Activated naive CD4-positive, alpha-beta T cell treated with anti-CD3 and anti-CD28 coated beads, Interleukin-2, amount 50 U/mL, for 24 hours (primary cell): ENCODE data around the gene FLAD1.

Experiments
- H3K27ac Mint-ChIP-seq: one replicate; pipeline ENCODE4 v1.8.0; 2021; ENCODE audit warnings: mild to moderate bottlenecking, mixed read lengths
- H3K27me3 Mint-ChIP-seq: one replicate; pipeline ENCODE4 v1.8.0; 2021; ENCODE audit warnings: mixed read lengths
- H3K36me3 Mint-ChIP-seq: one replicate; pipeline ENCODE4 v1.8.0; 2021; ENCODE audit warnings: mixed read lengths
- H3K4me1 Mint-ChIP-seq: one replicate; pipeline ENCODE4 v1.8.0; 2021; ENCODE audit warnings: mixed read lengths
- H3K4me3 Mint-ChIP-seq: one replicate; pipeline ENCODE4 v1.8.0; 2021; ENCODE audit warnings: mild to moderate bottlenecking, mixed read lengths
- H3K9me3 Mint-ChIP-seq: one replicate; pipeline ENCODE4 v1.8.0; 2021; ENCODE audit warnings: mixed read lengths

Gene FLAD1

DNA sequence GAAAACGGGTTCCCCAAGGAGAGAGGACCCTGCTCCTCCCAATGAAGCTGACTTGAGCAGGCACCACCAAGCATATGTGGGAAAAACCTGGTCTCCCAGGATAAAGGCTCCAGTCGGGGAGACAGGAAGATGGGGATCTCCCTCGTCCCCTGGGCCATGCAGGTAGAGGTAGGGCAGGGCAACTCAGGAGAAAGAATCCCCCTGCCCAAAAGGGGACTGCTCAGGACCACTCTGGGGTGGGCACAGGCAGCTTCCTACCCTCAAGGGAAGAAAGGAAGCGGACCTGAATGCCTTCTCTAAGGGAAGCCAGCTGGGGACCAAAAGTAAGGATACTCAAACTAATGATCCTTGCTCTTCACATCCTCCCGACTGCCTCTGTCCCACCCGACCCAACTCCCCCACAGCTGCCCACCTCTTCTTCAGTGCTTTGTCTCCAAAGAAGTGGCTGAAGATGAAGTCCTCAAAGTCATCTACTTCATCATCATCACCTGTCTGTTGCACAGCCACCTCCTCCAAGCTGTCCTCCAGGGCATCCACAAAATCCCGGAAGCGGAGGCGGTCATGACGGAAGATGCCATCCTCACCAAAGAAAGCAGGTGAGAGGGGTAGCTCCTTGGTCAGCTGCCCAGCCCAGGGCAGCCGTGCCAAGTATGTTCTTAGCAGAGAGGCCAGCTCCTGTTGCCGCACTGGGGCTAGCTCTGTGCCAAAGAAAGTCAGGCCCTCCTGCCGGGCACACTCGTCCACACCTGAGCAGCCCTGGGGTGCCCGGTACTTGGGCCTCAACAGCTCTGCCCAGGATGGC, 37.8 kb upstream of the FLAD1 start:
- H3K4me1 Mint-ChIP-seq, result peaks cover 43% of the 10 kb centered on the region
- no peak overlapping the region for H3K4me3 Mint-ChIP-seq
- H3K9me3 Mint-ChIP-seq, result no peaks in the 10 kb centered on the region
- peaks cover 7% of the 10 kb centered on the region for H3K36me3 Mint-ChIP-seq
- H3K27me3 Mint-ChIP-seq, result no peaks in the 10 kb centered on the region
- H3K27ac Mint-ChIP-seq, result no peak overlapping the region

DNA sequence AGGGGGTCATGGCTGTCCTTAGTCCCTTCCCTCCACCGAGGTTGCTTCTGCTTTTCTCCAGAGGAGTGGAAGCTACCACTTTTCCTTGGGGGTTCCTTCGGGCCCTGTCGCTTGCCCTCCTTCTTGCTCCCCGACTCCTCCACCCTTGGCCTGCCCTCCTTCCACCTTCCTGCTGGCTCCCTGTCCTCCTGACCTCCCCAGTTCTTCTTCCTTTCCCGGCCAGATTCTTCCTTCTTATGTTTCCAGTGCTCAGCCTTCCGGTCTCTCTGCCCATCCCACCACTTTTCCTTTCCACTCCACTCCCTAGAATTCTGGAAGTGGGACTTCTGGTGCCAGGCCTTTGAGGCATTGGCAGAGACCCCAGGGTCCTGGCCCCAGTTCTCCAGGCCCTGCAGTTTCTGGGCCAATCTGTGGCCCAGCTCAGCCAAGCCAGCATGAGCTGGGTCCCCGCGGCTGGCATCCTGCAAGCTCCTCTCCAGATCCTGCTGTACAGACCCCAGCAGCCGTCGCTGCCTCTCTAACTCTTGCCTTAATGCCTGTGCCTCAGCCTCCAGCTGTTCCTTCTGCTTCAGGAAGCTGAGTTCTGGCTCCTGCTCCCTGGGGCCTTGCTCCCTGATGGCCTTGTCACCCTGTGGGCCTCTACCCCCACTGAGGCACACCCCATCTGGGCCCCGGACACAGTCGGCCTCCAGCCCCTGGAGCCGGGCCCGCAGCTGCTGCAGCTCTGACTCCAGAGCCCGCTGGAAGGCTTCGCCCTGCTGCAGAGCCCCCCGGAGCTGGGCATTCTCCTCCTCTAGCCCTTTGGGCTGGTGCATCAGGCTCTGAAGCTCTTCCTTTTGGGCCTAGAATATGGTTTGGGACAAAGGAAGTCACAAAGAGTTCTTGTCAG, 36.9 kb upstream of the FLAD1 start:
- H3K36me3 Mint-ChIP-seq, result peaks cover 11% of the 10 kb centered on the region
- H3K4me1 Mint-ChIP-seq, result peaks cover 43% of the 10 kb centered on the region
- H3K4me3 Mint-ChIP-seq, result no peak overlapping the region
- no peaks in the 10 kb centered on the region for H3K9me3 Mint-ChIP-seq
- H3K27ac Mint-ChIP-seq, result peak overlapping the region; percentile 53
- no peaks in the 10 kb centered on the region for H3K27me3 Mint-ChIP-seq

DNA sequence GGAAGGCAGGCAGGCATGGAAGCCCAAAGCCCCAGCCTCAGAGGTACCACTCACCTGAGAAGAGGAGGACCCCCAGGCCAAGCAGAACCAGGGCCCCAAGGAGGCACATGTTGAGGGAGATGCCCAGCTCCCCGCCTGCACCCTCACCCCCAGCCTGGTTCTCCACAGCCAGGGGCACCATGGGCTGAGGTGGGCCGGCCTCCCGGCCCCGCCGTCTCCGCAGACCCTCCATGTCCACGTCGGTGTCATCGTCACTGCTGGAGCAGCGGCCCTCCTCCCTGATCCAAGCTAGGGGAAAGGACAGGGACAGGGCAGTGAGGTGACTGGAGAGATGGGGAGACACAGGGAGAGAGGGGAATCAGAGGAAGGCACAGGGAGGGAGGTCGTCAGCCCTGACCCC, 35.1 kb upstream of the FLAD1 start:
- peaks cover 50% of the 10 kb centered on the region for H3K4me1 Mint-ChIP-seq
- H3K9me3 Mint-ChIP-seq, result no peaks in the 10 kb centered on the region
- peaks cover 11% of the 10 kb centered on the region for H3K36me3 Mint-ChIP-seq
- no peaks in the 10 kb centered on the region for H3K27me3 Mint-ChIP-seq
- no peak overlapping the region for H3K27ac Mint-ChIP-seq
- H3K4me3 Mint-ChIP-seq, result no peak overlapping the region

DNA sequence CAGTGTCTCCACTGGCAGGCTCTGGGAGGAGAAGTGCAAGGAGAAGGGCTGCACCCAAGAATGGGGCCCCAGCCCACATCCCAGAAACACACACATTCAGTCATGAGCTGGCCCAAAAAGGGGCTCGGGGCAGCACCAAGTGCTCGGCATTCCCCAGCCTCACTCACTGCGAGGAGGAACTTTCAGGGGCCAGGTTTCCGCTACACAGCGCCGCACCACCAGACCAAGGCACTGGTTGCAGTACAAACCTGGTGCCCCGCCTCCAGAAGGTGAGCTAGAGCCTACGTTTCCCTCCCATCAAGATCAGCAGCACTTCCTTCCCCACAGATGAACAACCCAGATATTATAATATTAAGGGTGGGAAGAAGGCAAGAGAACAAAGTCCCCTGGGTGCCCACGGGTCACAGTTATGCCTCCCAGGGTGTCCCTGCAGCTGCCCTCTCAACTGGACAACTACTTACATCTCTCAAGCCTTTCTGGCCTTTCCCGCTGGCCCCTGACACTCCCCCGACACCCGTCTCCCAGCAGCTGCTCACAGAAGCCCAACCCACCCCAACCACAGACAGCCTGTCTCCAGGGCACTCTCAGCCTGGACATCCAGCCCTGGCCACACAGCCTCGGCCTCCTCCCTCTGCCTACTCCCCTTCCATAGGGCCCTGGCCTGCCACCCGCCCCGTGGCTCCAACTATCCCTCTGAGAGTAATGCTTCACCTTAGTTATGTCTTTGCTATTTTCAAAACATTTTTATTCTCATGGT, 31.1 kb upstream of the FLAD1 start:
- H3K36me3 Mint-ChIP-seq, result peaks cover 7% of the 10 kb centered on the region
- H3K27me3 Mint-ChIP-seq, result no peaks in the 10 kb centered on the region
- peak overlapping the region; percentile 96 for H3K27ac Mint-ChIP-seq
- no peaks in the 10 kb centered on the region for H3K9me3 Mint-ChIP-seq
- peak overlapping the region; percentile 73 for H3K4me3 Mint-ChIP-seq
- H3K4me1 Mint-ChIP-seq, result peaks cover 78% of the 10 kb centered on the region

DNA sequence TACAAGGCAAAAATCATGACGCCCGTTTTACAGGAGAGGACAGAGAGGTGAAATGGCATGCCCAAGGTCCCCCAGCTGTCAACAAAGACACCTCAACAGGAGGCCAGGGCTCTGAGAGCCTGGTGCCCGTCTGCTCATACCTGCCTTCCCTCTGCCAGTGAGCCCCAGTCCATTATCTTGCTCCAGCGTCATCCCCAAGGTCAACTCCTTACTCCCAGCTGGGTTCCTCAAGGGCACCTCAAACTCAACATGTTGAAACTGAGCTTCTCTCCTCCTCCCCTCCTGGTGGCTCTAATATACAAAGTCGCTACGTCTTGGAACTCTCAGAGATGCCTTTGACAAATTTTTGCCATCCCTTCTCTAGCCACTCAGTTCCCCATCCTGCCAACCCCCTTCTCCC, 30.5 kb upstream of the FLAD1 start:
- Mint-ChIP-seq H3K27ac (peak overlapping the region; percentile 96), H3K4me3 (peak overlapping the region; percentile 73), H3K27me3 (no peaks in the 10 kb centered on the region), H3K9me3 (no peaks in the 10 kb centered on the region), H3K36me3 (peaks cover 7% of the 10 kb centered on the region), H3K4me1 (peaks cover 81% of the 10 kb centered on the region)

DNA sequence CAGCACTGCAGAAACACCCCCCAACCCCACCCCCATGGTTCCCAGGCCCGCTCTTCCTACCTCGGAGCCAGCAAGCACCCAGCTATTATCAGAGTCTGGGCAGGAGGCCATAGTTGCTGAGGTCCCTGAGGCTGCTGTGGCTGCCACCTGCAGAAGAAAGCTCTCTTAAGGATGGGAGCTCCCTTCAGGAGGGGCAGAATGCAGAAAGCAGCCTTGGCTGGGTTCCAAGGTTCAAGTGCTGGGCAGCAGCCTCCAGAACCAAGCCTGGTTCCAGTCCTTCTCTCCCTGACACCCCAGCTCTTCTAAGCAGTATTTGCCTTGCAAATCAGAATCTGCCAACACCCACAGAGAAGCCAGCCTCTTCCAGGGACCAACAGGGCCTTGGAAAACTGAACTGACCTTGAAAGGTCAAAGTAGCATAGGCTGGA, 29.5 kb upstream of the FLAD1 start:
- peaks cover 8% of the 10 kb centered on the region for H3K36me3 Mint-ChIP-seq
- no peaks in the 10 kb centered on the region for H3K9me3 Mint-ChIP-seq
- peak overlapping the region; percentile 97 for H3K4me3 Mint-ChIP-seq
- H3K27ac Mint-ChIP-seq, result peak overlapping the region; percentile 96
- no peaks in the 10 kb centered on the region for H3K27me3 Mint-ChIP-seq
- H3K4me1 Mint-ChIP-seq, result peaks cover 87% of the 10 kb centered on the region

DNA sequence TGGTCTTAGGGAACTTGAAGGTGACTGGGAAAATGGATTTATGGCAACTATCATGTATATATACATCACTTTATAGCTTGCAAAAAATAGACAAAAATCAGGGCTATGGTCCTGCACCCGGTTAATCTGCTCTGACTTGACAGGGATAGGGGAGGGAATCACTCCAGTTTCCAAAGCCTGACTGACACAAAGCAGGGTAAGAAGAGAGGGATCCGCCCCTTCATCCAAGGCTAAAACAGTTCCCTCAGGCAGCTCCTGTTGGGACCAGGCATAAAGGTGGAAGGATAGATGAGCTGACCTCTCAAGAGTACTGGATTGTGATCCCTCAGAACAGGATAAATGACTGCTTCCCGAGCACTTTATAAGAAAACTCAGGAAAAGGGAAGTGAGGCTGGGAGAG, 28.6 kb upstream of the FLAD1 start:
- H3K27ac Mint-ChIP-seq, result peak overlapping the region; percentile 96
- H3K9me3 Mint-ChIP-seq, result no peaks in the 10 kb centered on the region
- no peaks in the 10 kb centered on the region for H3K27me3 Mint-ChIP-seq
- peaks cover 80% of the 10 kb centered on the region for H3K4me1 Mint-ChIP-seq
- peak overlapping the region; percentile 97 for H3K4me3 Mint-ChIP-seq
- H3K36me3 Mint-ChIP-seq, result peaks cover 6% of the 10 kb centered on the region

DNA sequence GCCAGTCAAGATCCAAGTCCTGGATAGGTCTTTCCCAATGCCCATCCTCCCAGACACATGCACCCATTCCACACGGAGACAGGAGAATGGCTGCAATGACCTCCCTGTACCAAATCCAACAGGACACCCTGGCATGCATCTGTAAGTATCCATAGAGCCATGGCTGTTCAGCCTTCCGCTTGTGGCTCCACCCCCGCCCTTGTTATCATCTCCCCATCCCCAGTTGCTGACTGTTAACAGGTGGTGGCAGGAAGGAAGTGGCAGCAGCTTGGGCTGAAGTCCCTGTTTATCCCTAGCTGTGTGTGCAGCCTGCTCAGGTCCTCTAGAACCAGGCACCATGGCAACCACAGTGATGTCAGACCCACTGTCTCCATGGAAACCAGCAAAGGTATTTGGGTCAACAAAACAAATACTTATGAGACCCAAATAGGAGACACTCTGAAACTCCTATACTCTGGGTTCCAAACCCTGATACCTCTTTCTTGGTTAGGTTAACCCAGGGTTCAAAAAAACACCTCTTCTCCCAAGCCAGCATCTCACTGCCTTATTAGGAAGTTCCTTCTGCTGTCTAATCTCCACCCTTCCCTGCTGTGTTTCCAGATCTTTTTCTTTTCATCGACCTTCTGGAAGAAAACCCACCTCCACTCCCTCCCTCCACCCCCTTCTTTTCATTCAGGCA, 28.0 kb upstream of the FLAD1 start:
- H3K9me3 Mint-ChIP-seq, result no peaks in the 10 kb centered on the region
- peak overlapping the region; percentile 97 for H3K4me3 Mint-ChIP-seq
- H3K4me1 Mint-ChIP-seq, result peaks cover 80% of the 10 kb centered on the region
- H3K27ac Mint-ChIP-seq, result peak overlapping the region; percentile 96
- no peaks in the 10 kb centered on the region for H3K27me3 Mint-ChIP-seq
- peaks cover 6% of the 10 kb centered on the region for H3K36me3 Mint-ChIP-seq

DNA sequence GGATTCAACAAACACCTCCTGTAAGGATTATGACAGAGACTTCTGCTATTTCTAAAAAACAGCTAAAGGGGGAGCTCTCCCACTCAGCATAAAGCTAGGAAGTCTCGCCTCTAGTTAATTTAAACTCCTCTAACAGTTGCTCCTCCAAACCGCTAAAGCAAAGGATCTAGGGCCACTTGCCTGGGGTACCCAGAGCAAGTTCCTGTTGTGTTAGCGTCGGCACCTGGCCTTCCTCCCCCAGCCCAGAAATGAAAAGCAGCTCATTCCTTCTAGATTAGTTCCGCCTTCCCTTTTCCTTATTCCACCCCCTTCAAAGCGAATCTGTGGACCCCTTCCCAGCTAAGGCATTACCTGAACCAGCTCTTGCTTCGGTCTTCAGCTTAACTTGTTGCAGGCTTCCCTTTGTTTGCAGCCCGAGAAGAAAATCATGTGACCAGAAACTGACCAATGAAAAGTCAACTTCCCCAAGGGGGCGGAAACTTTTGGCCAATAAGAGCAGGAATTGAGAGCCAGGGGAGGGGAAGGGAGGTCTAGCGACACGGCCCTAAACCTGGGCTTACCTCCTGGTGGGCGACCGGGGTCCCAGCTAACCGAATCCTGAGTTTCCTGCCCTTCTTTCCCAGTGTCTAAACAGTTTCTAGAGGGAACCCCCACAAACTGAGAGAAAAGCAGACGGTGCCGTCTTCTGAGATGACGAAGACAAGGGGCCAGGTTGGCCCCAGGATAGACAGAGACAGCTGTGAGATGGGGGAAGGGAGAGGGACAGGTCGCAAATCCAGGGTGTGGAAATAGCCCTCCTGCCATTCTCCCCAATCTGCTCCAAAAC, 27.2 kb upstream of the FLAD1 start, which contains the start of gene PBXIP1:
Gene PBXIP1, minus strand, starts transcription at position 382 of the 826 bp plus-strand sequence. CDS start 2,378 bp downstream, outside the sequence.
- peak within 1 kb of the TSS; percentile 97 for H3K4me3 Mint-ChIP-seq
- H3K9me3 Mint-ChIP-seq, result no peaks in the 10 kb centered on the region
- H3K27ac Mint-ChIP-seq, result peak within 1 kb of the TSS; percentile 96
- H3K36me3 Mint-ChIP-seq, result peaks cover 2% of the 10 kb centered on the region
- peaks cover 81% of the 10 kb centered on the region for H3K4me1 Mint-ChIP-seq
- H3K27me3 Mint-ChIP-seq, result no peaks in the 10 kb centered on the region

DNA sequence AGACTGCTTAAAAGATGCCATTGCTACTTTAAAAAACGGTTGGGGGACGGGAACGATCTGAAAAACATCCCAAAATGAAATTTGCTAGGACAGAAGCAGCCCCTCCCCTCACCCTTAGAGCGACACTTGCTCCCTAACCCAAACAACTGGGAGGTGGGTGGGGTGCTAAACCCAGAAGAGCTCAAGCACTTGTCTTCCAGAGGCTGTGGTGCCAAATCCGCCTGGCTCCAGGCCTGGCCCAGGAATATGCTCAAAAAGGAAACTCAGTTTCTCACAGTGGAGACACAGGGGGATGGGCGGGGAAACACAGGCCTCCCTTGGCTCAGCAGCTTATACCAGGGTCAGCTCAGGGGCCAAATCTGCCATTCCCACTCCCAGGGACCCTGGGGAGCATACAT, 26.6 kb upstream of the FLAD1 start:
- Mint-ChIP-seq H3K36me3 (peaks cover 2% of the 10 kb centered on the region), H3K9me3 (no peaks in the 10 kb centered on the region), H3K4me3 (peak overlapping the region; percentile 97)

DNA sequence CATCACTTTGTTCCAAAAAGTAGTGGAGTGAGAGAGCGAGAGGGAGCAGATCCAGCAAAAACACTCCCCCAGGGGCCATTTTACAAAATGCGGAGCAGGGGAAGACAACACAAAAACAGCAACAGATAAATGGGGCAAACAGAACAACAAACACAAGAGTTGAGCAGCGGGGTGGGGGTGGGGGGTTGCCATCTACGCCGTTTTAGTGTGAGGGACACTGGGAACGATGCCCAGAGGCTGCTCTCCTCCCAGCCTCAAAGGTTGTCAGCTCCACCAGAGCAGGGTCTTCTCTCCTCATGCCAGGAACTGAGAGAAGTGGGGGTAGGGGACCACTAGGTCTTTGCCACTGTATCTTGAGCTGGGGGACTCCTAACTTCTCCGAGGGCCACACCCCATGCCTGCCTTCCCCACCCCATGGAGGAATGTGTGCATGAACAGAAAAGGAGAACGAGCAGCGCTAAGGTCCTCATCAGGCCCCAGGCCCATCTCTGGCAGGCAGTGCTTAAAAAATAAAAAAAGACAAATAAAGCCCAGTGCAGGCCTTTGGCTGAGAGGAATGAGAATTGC, 26.0 kb upstream of the FLAD1 start:
- Mint-ChIP-seq H3K27ac (peak overlapping the region; percentile 46), H3K9me3 (no peaks in the 10 kb centered on the region), H3K4me1 (peaks cover 70% of the 10 kb centered on the region), H3K4me3 (peak overlapping the region; percentile 44), H3K36me3 (peaks cover 2% of the 10 kb centered on the region), H3K27me3 (no peaks in the 10 kb centered on the region)

More for the DNA sequence above, 26.6 kb upstream of the FLAD1 start:
- Mint-ChIP-seq H3K27me3 (no peaks in the 10 kb centered on the region), H3K4me1 (peaks cover 75% of the 10 kb centered on the region), H3K27ac (peak overlapping the region; percentile 96)

DNA sequence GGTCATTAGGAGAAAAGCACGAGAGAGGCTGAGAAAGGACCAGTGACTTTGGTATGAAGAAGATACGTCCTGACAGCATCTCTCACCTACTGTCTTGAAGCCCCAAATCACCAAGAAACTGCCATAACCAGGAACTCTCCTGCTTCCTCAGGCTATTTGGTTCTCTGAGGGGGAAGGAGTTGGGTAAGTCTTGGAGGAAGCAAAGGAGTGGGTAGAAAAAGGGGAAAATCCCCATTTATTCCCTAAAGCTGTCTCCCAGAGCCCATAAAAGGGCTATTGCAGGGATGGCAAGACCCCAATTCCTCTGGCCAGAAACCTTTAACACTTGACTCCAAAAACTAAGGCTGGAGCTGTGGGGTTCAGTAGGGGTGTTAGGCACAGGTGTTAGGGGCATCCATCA, 25.1 kb upstream of the FLAD1 start:
- Mint-ChIP-seq H3K4me3 (no peak overlapping the region), H3K27me3 (no peaks in the 10 kb centered on the region), H3K36me3 (peaks cover 2% of the 10 kb centered on the region), H3K9me3 (no peaks in the 10 kb centered on the region), H3K4me1 (peaks cover 70% of the 10 kb centered on the region), H3K27ac (no peak overlapping the region)

DNA sequence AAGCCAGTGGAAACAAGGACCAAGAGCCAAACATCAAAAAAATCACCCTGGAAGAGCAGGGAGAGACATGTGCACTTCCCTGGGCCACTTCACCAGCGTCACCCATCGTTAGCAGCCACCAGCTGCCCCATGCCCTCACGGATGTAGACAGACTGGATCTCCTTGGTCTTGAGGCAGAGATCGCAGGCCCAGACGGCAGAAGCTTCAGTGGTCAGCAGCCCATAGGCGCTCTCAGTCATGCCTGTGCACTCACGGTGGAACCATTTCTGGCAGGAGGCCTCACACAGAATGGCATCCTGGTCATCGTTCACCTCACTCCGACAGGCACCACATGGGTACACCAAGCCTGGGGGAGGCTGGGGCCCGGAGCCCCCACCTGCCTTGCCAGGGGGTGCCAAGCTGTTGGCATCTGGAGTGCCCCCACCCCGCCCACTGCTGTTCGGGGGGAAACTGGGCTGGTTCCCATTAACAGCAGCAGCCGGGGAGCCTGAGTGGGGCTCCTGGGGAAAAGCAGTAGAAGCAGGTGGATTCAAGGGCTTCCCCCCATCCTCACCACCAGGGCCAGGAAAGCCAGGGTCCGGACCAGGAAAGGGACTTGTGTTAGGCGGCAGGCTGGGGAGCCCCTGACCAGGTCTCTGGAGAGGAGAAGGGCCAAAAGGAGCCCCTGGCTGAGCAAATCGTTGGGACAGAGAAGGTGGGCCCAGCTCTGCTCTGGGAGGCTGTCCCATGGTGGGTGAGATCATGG, 24.3 kb upstream of the FLAD1 start:
- H3K4me3 Mint-ChIP-seq, result no peak overlapping the region

More for the DNA sequence above, 24.3 kb upstream of the FLAD1 start:
- Mint-ChIP-seq H3K9me3 (no peaks in the 10 kb centered on the region), H3K27me3 (no peaks in the 10 kb centered on the region), H3K36me3 (peaks cover 4% of the 10 kb centered on the region), H3K27ac (peak overlapping the region; percentile 77), H3K4me1 (peaks cover 67% of the 10 kb centered on the region)
